Ishikawa (cell line): ENCODE results near the gene CTNNA1.

Experiments
- CEBPB ChIP-seq: IDR thresholded peaks from 2 replicates; pipeline ENCODE4 v1.6.1; 2012
- CREB1 ChIP-seq: IDR thresholded peaks from 2 replicates; pipeline ENCODE4 v1.6.1; 2012; ENCODE audit warnings: low read depth
- EGR1 ChIP-seq: IDR thresholded peaks from 2 replicates; pipeline ENCODE4 v1.6.1; 2012
- EP300 ChIP-seq: IDR thresholded peaks from 2 replicates; pipeline ENCODE4 v1.6.1; 2012; ENCODE audit warnings: borderline replicate concordance
- FOXM1 ChIP-seq: IDR thresholded peaks from 2 replicates; pipeline ENCODE4 v1.6.1; 2012; ENCODE audit warnings: low read depth, borderline replicate concordance
- NFIC ChIP-seq: IDR thresholded peaks from 2 replicates; pipeline ENCODE4 v1.6.1; 2012
- RAD21 ChIP-seq: IDR thresholded peaks from 2 replicates; pipeline ENCODE4 v1.6.1; 2012; ENCODE audit warnings: low read depth
- TAF1 ChIP-seq: IDR thresholded peaks from 2 replicates; pipeline ENCODE4 v1.6.1; 2012; ENCODE audit warnings: low read depth, mild to moderate bottlenecking
- TCF12 ChIP-seq: IDR thresholded peaks from 2 replicates; pipeline ENCODE4 v1.6.1; 2012; ENCODE audit warnings: low read depth
- TEAD4 ChIP-seq: IDR thresholded peaks from 2 replicates; pipeline ENCODE4 v1.6.1; 2012
- YY1 ChIP-seq: IDR thresholded peaks from 2 replicates; pipeline ENCODE4 v1.6.1; 2012; ENCODE audit warnings: low read depth
- ZBTB7A ChIP-seq: IDR thresholded peaks from 2 replicates; pipeline ENCODE4 v1.6.1; 2012; ENCODE audit warnings: low read depth
- TF ChIP-seq, protein P1 (sequence below): IDR thresholded peaks from 2 replicates; pipeline ENCODE4 v1.6.1; 2012
- TF ChIP-seq, protein P2 (sequence below): IDR thresholded peaks from 2 replicates; pipeline ENCODE4 v1.6.1; 2012; ENCODE audit warnings: low read depth, mild to moderate bottlenecking
- TF ChIP-seq, protein P3 (sequence below): IDR thresholded peaks from 2 replicates; pipeline ENCODE4 v1.6.1; 2012

CTNNA1 gene

DNA sequence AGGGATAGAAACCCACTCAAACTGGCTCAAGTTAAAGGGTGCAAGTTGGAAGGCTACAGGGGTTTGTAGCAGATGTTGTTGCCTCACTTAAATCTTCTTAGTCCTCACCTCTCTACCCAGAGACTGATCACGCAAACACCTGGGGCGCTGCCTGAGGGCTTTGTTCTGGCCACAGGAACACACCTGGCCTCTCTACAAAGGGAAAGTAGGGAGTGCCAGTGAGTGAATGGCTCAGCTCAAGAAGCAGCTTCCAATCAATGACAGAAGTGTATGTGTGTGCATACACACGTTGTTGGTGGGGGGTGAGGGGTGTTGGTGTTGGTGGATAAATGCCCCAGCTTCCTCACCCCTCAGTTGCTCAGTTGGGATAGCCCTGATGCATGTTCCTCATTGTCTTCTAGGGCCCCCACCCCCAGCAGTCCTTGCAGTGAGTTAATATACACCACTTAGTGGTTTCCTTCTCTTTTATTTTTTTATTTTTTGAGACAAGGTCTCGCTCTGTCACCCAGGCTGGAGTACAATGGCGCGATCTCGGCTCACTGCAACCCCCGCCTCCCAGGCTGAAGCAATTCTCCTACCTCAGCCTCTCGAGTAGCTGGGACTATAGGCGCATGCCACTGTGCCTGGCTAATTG, 30.6 kb upstream of the CTNNA1 start:
- TF ChIP-seq FOXM1: no peak
- no peak for TF ChIP-seq CREB1
- TF ChIP-seq NFIC: 0 out of 2 replicates have a peak, but pooled peaks have one; percentile 4
- peak; percentile 14; the same call in 1 of the 2 replicates for TF ChIP-seq TCF12
- TF ChIP-seq, protein P1, sequence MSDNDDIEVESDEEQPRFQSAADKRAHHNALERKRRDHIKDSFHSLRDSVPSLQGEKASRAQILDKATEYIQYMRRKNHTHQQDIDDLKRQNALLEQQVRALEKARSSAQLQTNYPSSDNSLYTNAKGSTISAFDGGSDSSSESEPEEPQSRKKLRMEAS: no peak

DNA sequence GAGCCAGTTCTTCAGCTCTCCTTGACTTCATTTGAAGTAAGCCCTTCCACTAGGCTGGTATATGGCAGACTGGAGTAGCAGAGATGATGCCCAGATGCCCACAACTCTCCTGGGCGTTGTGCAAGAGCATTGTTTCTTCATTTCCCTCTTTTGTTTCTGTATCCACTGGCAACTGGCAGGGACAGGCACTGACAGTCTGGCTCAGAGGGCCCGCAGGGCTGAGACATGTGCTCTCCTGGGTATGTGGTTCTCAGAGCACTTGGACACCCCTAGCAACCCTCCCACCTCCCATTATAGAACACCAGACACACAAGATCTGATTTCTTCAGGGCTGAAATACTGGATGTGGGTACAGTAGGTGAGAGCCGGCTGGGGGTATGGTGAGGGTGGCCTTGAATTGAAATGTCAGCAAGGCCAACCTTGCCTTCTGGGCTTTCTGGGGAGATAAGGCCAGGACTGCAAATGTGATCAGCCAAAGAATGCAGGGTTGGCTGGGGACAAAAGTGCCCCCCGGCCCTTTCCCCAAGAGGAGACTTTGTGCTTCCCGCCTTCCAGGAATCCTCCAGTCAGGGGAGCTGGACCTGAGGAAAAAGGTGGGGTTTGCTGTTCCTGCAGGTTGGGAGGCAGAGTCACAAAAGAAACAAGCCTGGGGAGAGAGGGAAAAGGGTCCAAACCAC, 28.6 kb upstream of the CTNNA1 start:
- TF ChIP-seq CEBPB (peak; percentile 92), CREB1 (no peak)
- TF ChIP-seq, protein P2, sequence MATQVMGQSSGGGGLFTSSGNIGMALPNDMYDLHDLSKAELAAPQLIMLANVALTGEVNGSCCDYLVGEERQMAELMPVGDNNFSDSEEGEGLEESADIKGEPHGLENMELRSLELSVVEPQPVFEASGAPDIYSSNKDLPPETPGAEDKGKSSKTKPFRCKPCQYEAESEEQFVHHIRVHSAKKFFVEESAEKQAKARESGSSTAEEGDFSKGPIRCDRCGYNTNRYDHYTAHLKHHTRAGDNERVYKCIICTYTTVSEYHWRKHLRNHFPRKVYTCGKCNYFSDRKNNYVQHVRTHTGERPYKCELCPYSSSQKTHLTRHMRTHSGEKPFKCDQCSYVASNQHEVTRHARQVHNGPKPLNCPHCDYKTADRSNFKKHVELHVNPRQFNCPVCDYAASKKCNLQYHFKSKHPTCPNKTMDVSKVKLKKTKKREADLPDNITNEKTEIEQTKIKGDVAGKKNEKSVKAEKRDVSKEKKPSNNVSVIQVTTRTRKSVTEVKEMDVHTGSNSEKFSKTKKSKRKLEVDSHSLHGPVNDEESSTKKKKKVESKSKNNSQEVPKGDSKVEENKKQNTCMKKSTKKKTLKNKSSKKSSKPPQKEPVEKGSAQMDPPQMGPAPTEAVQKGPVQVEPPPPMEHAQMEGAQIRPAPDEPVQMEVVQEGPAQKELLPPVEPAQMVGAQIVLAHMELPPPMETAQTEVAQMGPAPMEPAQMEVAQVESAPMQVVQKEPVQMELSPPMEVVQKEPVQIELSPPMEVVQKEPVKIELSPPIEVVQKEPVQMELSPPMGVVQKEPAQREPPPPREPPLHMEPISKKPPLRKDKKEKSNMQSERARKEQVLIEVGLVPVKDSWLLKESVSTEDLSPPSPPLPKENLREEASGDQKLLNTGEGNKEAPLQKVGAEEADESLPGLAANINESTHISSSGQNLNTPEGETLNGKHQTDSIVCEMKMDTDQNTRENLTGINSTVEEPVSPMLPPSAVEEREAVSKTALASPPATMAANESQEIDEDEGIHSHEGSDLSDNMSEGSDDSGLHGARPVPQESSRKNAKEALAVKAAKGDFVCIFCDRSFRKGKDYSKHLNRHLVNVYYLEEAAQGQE: no peak

DNA sequence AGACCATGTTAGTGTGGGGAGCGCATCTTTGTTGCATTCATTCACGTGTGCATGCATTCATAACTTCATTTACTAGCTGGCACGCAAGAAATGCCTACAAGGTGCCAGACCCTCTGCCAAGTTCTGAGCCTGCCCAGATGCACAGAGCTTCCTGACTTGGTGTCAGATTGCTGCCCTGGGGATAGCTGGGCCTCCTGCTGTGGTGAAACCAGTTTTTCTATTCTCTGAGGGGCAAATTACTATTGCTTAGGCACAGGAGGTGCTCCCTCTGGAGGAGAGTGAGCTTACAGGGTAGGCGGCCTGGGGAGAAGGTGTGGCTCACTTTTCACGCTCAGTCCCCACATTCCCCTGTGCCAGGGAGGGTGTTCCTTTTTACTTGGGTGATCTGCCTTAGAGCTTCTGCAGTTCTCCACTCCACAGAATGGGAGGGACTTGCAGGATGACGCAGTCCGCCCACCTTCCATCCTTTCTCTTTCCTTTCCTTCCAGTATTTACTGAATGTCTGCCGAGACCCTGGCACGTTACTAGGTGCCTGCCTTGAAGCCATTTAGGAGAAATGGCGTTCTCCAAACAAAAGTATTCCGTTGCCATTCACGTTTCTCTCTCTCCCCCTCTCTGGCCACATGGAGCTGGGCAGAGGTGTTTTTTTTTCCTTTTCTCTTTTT, 27.9 kb upstream of the CTNNA1 start:
- TF ChIP-seq, protein P3, sequence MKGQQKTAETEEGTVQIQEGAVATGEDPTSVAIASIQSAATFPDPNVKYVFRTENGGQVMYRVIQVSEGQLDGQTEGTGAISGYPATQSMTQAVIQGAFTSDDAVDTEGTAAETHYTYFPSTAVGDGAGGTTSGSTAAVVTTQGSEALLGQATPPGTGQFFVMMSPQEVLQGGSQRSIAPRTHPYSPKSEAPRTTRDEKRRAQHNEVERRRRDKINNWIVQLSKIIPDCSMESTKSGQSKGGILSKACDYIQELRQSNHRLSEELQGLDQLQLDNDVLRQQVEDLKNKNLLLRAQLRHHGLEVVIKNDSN: no peak; the same call in 1 of the 2 replicates
- TF ChIP-seq EP300 (peak; percentile 96), TAF1 (peak; percentile 25; the same call in 1 of the 2 replicates), TCF12 (peak; percentile 98), FOXM1 (peak; percentile 92), NFIC (peak; percentile 98), CREB1 (peak; percentile 45; the same call in 1 of the 2 replicates), CEBPB (peak; percentile 82), TEAD4 (peak; percentile 91), EGR1 (peak; percentile 77), ZBTB7A (0 out of 2 replicates have a peak, but pooled peaks have one; percentile 62), YY1 (peak; percentile 68; the same call in 1 of the 2 replicates), RAD21 (peak; percentile 73)
- TF ChIP-seq, protein P2: no peak
- TF ChIP-seq, protein P1: peak; percentile 54

DNA sequence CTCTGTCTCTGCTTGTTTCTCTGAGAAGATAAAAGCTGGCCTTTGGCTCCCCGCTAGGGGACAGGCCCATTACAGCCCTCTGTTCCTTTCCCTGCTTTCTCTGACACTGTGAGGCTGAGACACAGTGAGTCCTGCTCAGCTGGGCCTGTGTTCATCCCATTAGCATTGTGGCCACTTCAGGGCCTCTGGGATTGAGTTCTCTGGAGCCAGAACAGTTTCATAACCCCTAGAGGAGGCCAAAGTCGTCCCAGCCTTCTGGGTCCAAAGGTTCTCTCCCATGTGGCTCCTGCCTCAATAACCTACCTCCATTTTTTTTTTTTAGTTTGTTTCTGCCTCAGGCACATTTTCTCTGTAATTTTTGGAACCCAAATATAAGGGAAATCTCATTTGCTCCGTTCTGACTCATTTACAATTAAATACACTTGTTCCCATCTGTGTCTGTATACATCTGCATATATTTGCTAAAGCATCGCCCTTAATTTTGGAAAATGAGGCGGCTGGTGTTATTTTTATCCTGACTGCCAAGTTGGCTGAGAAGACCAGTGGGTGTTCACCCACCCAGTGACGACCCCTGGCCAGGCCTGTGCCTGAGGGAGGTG, 27.3 kb upstream of the CTNNA1 start:
- no peak for TF ChIP-seq EP300
- TF ChIP-seq TAF1: no peak
- TF ChIP-seq, protein P1: no peak
- no peak for TF ChIP-seq TEAD4
- no peak for TF ChIP-seq YY1
- TF ChIP-seq CEBPB: no peak
- TF ChIP-seq ZBTB7A: 0 out of 2 replicates have a peak, but pooled peaks have one; percentile 20

DNA sequence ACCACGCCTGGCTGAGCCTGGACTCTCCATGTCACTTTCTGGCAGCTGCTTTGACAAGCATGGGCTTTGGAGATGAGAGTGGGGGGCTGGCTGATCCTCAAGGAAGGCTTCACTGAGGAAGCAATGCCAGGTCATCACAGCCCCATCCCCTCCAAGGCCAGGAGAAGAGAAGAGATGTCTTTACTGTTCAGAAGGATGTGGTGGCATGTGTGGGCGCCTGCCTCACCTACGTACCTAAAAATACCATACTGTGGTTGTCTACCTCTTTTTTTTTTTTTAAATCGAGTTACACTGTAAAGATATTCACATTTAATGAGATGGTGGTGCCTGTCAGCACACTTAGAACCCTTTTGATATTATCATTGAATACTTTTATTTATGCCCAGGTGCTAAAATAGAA, 26.4 kb upstream of the CTNNA1 start:
- TF ChIP-seq, protein P1: no peak
- TF ChIP-seq TEAD4 (no peak), ZBTB7A (no peak), EP300 (no peak), CEBPB (no peak), EGR1 (no peak), TAF1 (no peak), NFIC (no peak), FOXM1 (no peak), TCF12 (no peak), CREB1 (no peak), RAD21 (no peak), YY1 (no peak)
- TF ChIP-seq, protein P2: no peak
- TF ChIP-seq, protein P3: no peak
